GM12878 (cell line): Measurements from ENCODE around the gene P2RX7. TPM values are rescaled to one million over a fixed set of nuclear protein-coding genes. Genes with fewer than 3 reads are reported as not detected.

Experiments used
- ATAC-seq: fragments of 200-7000 bp; cut with Tn5 transposase; 3 replicates; pipeline ENCODE4 v1.9.1; 2020; ENCODE audit warnings: mild to moderate bottlenecking, moderate library complexity
- BruUV-seq: library from RNA; stranded (reverse); fragments of 400-500 nt; replicated peaks from 2 replicates; lab custom pipeline; 2021; lab: Mats Ljungman, UMichigan
- CTCF ChIA-PET: fragments of 300-600 bp; sonication (Branson Sonifier 250); formaldehyde crosslinking; extraction: SDS; loops from one replicate; lab custom pipeline; 2021; ENCODE audit warnings: inconsistent platforms; lab: Yijun Ruan, JAX
- POLR2A ChIA-PET: fragments of 350-600 bp; formaldehyde crosslinking; extraction: SDS; loops from one replicate; lab custom pipeline; 2021; ENCODE audit warnings: inconsistent platforms; lab: Charles Lee
- RAD21 ChIA-PET: fragments of 300-600 bp; sonication (Branson Sonifier 250); formaldehyde crosslinking; loops from one replicate; lab custom pipeline; 2023; ENCODE audit warnings: antibody characterized with exemption; ENCODE audit not compliant: unreplicated experiment; lab: Charles Lee
- SMC1A ChIA-PET: fragments of 300-600 bp; sonication (Branson Sonifier 250); formaldehyde crosslinking; loops from one replicate; lab custom pipeline; 2023; ENCODE audit not compliant: unreplicated experiment, uncharacterized antibody; lab: Charles Lee
- DNase-seq: peaks from one replicate; pipeline ENCODE4 v3.0.0-alpha.2; 2011; ENCODE audit warnings: low read depth, low spot score
- FAIRE-seq: peaks from 3 replicates; lab custom pipeline; 2011; peaks lifted over from hg19 to GRCh38; lab: Jason Lieb, UNC
- H2AFZ ChIP-seq: 2 replicates; pipeline ENCODE4 v1.6.0; 2011; ENCODE audit warnings: low read depth, low read length, control low read depth; ENCODE audit not compliant: control insufficient read depth
- H3K27ac ChIP-seq: 2 replicates; pipeline ENCODE4 v1.5.1; 2011; ENCODE audit warnings: control low read depth; ENCODE audit not compliant: control insufficient read depth, insufficient read depth
- H3K27me3 ChIP-seq, 2 experiments: replicated peaks in 1 of 2; 2 replicates each; pipeline versions ENCODE4 v1.6.0 to v1.6.1; 2011; ENCODE audit warnings: low read length in 1 of 2; ENCODE audit not compliant: control insufficient read depth in 2 of 2, insufficient read depth in 2 of 2
- H3K36me3 ChIP-seq, 2 experiments: 2 replicates each; pipeline ENCODE4 v1.5.1; 2011; ENCODE audit warnings: low read length in 1 of 2; ENCODE audit not compliant: control insufficient read depth in 2 of 2, insufficient read depth in 2 of 2
- H3K4me1 ChIP-seq: 2 replicates; pipeline ENCODE4 v1.6.1; 2011; ENCODE audit warnings: mild to moderate bottlenecking, low read length, moderate library complexity, mixed read lengths; ENCODE audit not compliant: control insufficient read depth, insufficient read depth
- H3K4me2 ChIP-seq: 2 replicates; pipeline ENCODE4 v1.6.0; 2011; ENCODE audit warnings: control low read depth; ENCODE audit not compliant: control insufficient read depth, insufficient read depth
- H3K4me3 ChIP-seq: fragments of 200-600 bp; sonication (generic); 2 replicates; pipeline ENCODE4 v1.5.1; 2016
- H3K79me2 ChIP-seq: 2 replicates; pipeline ENCODE4 v1.6.0; 2011; ENCODE audit warnings: low read length; ENCODE audit not compliant: control insufficient read depth, insufficient read depth
- H3K9ac ChIP-seq: 2 replicates; pipeline ENCODE4 v1.8.0; 2011; ENCODE audit warnings: low read length, control low read depth, mixed read lengths; ENCODE audit not compliant: control insufficient read depth, insufficient read depth
- H3K9me3 ChIP-seq: replicated peaks from 3 replicates; pipeline ENCODE4 v1.5.1; 2011; ENCODE audit warnings: mild to moderate bottlenecking, low read length; ENCODE audit not compliant: control insufficient read depth, insufficient read depth
- H4K20me1 ChIP-seq: 2 replicates; pipeline ENCODE4 v1.6.0; 2011; ENCODE audit not compliant: control insufficient read depth, insufficient read depth
- BRCA1 ChIP-seq: IDR thresholded peaks from 2 replicates; pipeline ENCODE4 v1.6.1; 2011; ENCODE audit warnings: low read depth, low read length, improper control_type of control experiment
- CBFB ChIP-seq: IDR thresholded peaks from 2 replicates; pipeline ENCODE4 v1.6.1; 2016; ENCODE audit warnings: antibody characterized with exemption, low read depth
- CBX3 ChIP-seq: fragments of 200-600 bp; sonication (generic); IDR thresholded peaks from 2 replicates; pipeline ENCODE4 v1.6.1; 2016; ENCODE audit warnings: low read depth, borderline replicate concordance
- HCFC1 ChIP-seq: fragments of 150-350 bp; IDR thresholded peaks from 2 replicates; pipeline ENCODE4 v1.6.1; 2014; ENCODE audit warnings: low read length
- HSF1 ChIP-seq: fragments of 150-350 bp; IDR thresholded peaks from 2 replicates; pipeline ENCODE4 v1.6.1; 2014; ENCODE audit warnings: mild to moderate bottlenecking, low read depth, low read length
- JUNB ChIP-seq: IDR thresholded peaks from 2 replicates; pipeline ENCODE4 v1.6.1; 2016; ENCODE audit warnings: antibody characterized with exemption, mild to moderate bottlenecking
- LARP7 ChIP-seq: fragments of 450-650 bp; IDR thresholded peaks from 2 replicates; pipeline ENCODE4 v1.6.1; 2017; ENCODE audit warnings: mild to moderate bottlenecking
- NBN ChIP-seq: fragments of 450-650 bp; IDR thresholded peaks from 2 replicates; pipeline ENCODE4 v1.6.1; 2016
- NR2F1 ChIP-seq: fragments of 450-650 bp; conservative IDR thresholded peaks from 2 replicates; pipeline ENCODE4 v1.6.1; 2017; ENCODE audit warnings: mild to moderate bottlenecking
- POLR2A ChIP-seq: IDR thresholded peaks from 2 replicates; pipeline ENCODE4 v1.6.1; 2011; ENCODE audit warnings: low read depth, mild to moderate bottlenecking, low read length
- POLR2AphosphoS2 ChIP-seq: IDR thresholded peaks from 2 replicates; pipeline ENCODE4 v1.6.1; 2011; ENCODE audit warnings: low read depth, mild to moderate bottlenecking, low read length, improper control_type of control experiment, moderate library complexity
- RAD21 ChIP-seq: IDR thresholded peaks from 2 replicates; pipeline ENCODE4 v1.6.1; 2011; ENCODE audit warnings: mild to moderate bottlenecking, low read depth, low read length, moderate library complexity; ENCODE audit not compliant: insufficient read depth
- RAD51 ChIP-seq: fragments of 450-650 bp; IDR thresholded peaks from 2 replicates; pipeline ENCODE4 v1.6.1; 2016; ENCODE audit warnings: moderate library complexity, mild to moderate bottlenecking, inconsistent platforms
- RCOR1 ChIP-seq: conservative IDR thresholded peaks from 2 replicates; pipeline ENCODE4 v1.6.1; 2012; ENCODE audit warnings: low read depth, low read length, improper control_type of control experiment
- RUNX3 ChIP-seq: IDR thresholded peaks from 2 replicates; pipeline ENCODE4 v1.6.1; 2012; ENCODE audit warnings: low read length, inconsistent platforms
- SMC3 ChIP-seq: IDR thresholded peaks from 2 replicates; pipeline ENCODE4 v1.6.1; 2011; ENCODE audit warnings: low read length, improper control_type of control experiment, borderline replicate concordance
- SREBF2 ChIP-seq: IDR thresholded peaks from 2 replicates; pipeline ENCODE4 v1.6.1; 2012; ENCODE audit warnings: mild to moderate bottlenecking, low read length
- SRF ChIP-seq, 2 experiments: IDR thresholded peaks; 2 replicates each; pipeline ENCODE4 v1.6.1; 2011; ENCODE audit warnings: low read depth in 2 of 2, low read length in 2 of 2, mild to moderate bottlenecking in 1 of 2, moderate library complexity in 1 of 2
- STAT3 ChIP-seq: IDR thresholded peaks from 2 replicates; pipeline ENCODE4 v1.6.1; 2011; ENCODE audit warnings: low read depth, low read length, improper control_type of control experiment
- ZNF274 ChIP-seq: IDR thresholded peaks from one replicate; pipeline ENCODE4 v1.8.0; 2011; ENCODE audit not compliant: insufficient read length, insufficient read depth
- ZNF687 ChIP-seq: fragments of 450-650 bp; IDR thresholded peaks from 2 replicates; pipeline ENCODE4 v1.6.1; 2017; ENCODE audit warnings: mild to moderate bottlenecking, moderate library complexity
- WGBS: methylation state at CpG from one replicate; pipeline ENCODE4 v1.1.6; 2016; ENCODE audit warnings: low lambda C conversion rate; ENCODE audit not compliant: insufficient replicate concordance, insufficient coverage; ENCODE audit errors: missing lambda C conversion rate; 5-methylcytosine and 5-hydroxymethylcytosine counted together
- in situ Hi-C: fragments of 300-500 bp; cut with MboI; formaldehyde crosslinking; loops from 9 replicates; pipeline ENCODE4 v1.14.3; 2018; ENCODE audit warnings: mixed read lengths
- intact Hi-C: fragments of 100-400 bp; cut with micrococcal nuclease; formaldehyde crosslinking; loops from one replicate; pipeline ENCODE4 v1.14.2; 2022; ENCODE audit not compliant: unreplicated experiment
- polyA plus RNA-seq, 11 experiments: library from polyadenylated mRNA; depleted of rRNA in 4 of 11; unstranded in 6 of 11; stranded (reverse) in 5 of 11; fragments of >200 nt; fragmentation: Nextera tagmentation in 4 of 11; fragmentation: Illumina TruSeq in 1 of 11; extraction: Ambion mirVana in 4 of 11; extraction: Trizol in 1 of 11; gene quantifications; 1 replicate in 1 of 11; 2 replicates in 10 of 11; pipeline versions ENCODE4 v1.2.1 to v1.2.3, GENCODE V29; 2011 to 2016; ENCODE audit warnings: inconsistent platforms in 2 of 11, missing spikeins in 2 of 11, low read depth in 1 of 11
- total RNA-seq, 4 experiments: library from RNA; depleted of rRNA in 3 of 4; stranded (reverse); fragments of >200 nt in 3 of 4; fragmentation: Illumina TruSeq in 1 of 4; extraction: Trizol in 1 of 4; gene quantifications; 2 replicates each; pipeline versions ENCODE4 v1.2.1 to v1.2.3, GENCODE V29; 2013 to 2021

The P2RX7 gene
- total and polyA plus RNA-seq, 10 of the 15 experiments (the other 5 are each of a cell fraction or from before 2014, with no cell fraction given): 0.74 to 2.6 (median 1.5) TPM

GRCh38 chr12:121110211-121110940 lies 22.3 kb upstream of the P2RX7 start:
- Histone ChIP-seq H3K4me2 (no peak overlapping the region), H2AFZ (peak overlapping the region; percentile 22), H4K20me1 (no peaks in the 10 kb centered on the region), H3K9ac (no peak overlapping the region), H3K9me3 (no peaks in the 10 kb centered on the region), H3K36me3 (no peaks in the 10 kb centered on the region), H3K4me1 (0 out of 2 replicates have a peak, but pooled peaks cover 2% of the 10 kb centered on the region), H3K4me3 (no peak overlapping the region), H3K27me3 (no peaks in the 10 kb centered on the region), H3K27ac (no peak overlapping the region), H3K79me2 (no peaks in the 10 kb centered on the region)
- FAIRE-seq: peak; percentile 92
- BruUV-seq: no TSS peak
- ChIA-PET SMC1A (interaction anchor here (0.6 to 3.8 kb wide), 6 partner anchors 22 to 528 kb away, joined by 3 to 35 read pairs (median 4); partner anchors contain the start of gene P2RX7), CTCF (interaction anchor here (0.7 to 5.6 kb wide), 14 partner anchors 8 to 528 kb away, joined by 3 to 61 read pairs (median 3); partner anchors contain the start of gene POP5), RAD21 (interaction anchor here (0.9 to 3.4 kb wide), 6 partner anchors 48 to 529 kb away, joined by 3 to 26 read pairs (median 5); partner anchors contain the start of gene POP5), POLR2A (interaction anchor here (0.5 kb wide), 1 partner anchor 148 kb away, joined by 4 read pairs; no protein-coding TSS in a partner anchor)
- WGBS: 51% methylated on average over 8 of the region's 8 CpGs
- peak; percentile 95 for ATAC-seq
- in situ Hi-C loops (no loop called here), intact Hi-C loops (loop anchor here (1.0 to 5.0 kb wide), 7 partner anchors 50 to 527 kb away; partner anchors contain the start of gene P2RX4)
- peak; percentile 78 for DNase-seq
- TF ChIP-seq STAT3 (0 out of 2 replicates have a peak, but pooled peaks have one; percentile 30), HCFC1 (no peak; the same call in 1 of the 2 replicates), HSF1 (no peak), SREBF2 (no peak), CBX3 (no peak), BRCA1 (no peak), SMC3 (peak; percentile 91), NR2F1 (peak; percentile 80), ZNF274 (no peak), POLR2AphosphoS2 (no peak), JUNB (no peak), CBFB (no peak), NBN (peak; percentile 91), LARP7 (no peak), RAD21 (peak; percentile 93), RAD51 (no peak), RCOR1 (no peak), POLR2A (no peak), RUNX3 (peak; percentile 74), ZNF687 (no peak), SRF (IDR thresholded peaks at IDR 0.05; ENCODE audit: low read depth in 2 of 2, low read length in 2 of 2) (no peak)
